Memory B cell (primary cell): ENCODE results near the gene TMEM170B.

Experiments used
- ATAC-seq: fragments of 150-1000 bp; cut with Tn5 transposase; 2 replicates; pipeline ENCODE4 v1.10.0; 2021; ENCODE audit warnings: low read depth, mild to moderate bottlenecking, moderate library complexity
- DNase-seq, 2 donors: peaks; one replicate each; pipeline ENCODE4 v3.0.0; 2022; ENCODE audit warnings: low spot score in 2 of 2
- H3K27ac Mint-ChIP-seq: one replicate; pipeline ENCODE4 v1.8.0; 2022; ENCODE audit warnings: mild to moderate bottlenecking, moderate library complexity, mixed read lengths
- H3K27me3 Mint-ChIP-seq: one replicate; pipeline ENCODE4 v1.8.0; 2022; ENCODE audit warnings: mixed read lengths
- H3K36me3 Mint-ChIP-seq: one replicate; pipeline ENCODE4 v1.8.0; 2022; ENCODE audit warnings: mild to moderate bottlenecking, mixed read lengths
- H3K4me1 Mint-ChIP-seq: one replicate; pipeline ENCODE4 v1.8.0; 2022; ENCODE audit warnings: mixed read lengths
- H3K4me3 Mint-ChIP-seq: one replicate; pipeline ENCODE4 v1.8.0; 2022; ENCODE audit warnings: mild to moderate bottlenecking, moderate library complexity, mixed read lengths
- H3K9me3 Mint-ChIP-seq: one replicate; pipeline ENCODE4 v1.8.0; 2022; ENCODE audit warnings: mixed read lengths

The TMEM170B gene

DNA sequence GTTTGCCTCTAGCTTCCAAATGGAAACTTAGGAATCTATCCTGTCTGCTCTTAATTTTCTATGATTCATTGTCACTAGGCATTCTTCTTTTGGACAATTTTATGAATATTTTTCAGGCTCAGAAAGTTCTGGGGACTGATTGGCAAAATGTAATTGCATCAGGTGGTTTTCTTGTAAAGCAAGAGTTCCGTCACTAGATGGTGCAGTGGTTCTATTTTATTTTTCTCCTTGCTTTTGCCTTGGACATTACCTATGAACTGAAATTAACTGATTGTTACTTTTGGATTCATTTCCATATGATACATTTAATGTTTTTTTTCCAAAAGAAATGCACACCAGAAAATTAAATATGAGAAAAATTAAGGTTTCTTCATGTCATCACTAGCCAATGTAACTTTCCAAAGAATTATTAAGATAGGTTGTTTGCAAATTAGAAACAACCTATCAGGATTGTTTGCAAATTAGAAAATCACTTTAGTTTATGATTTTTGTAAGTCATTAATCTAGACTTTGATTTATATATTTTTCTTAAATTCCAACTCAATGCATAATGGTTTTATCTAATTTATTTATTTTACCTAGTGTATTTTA, 48.0 kb downstream of the TMEM170B start:
- Mint-ChIP-seq H3K4me1 (no peaks in the 10 kb centered on the region), H3K9me3 (no peaks in the 10 kb centered on the region), H3K27me3 (peaks cover 3% of the 10 kb centered on the region), H3K27ac (no peak overlapping the region), H3K4me3 (no peak overlapping the region), H3K36me3 (no peaks in the 10 kb centered on the region)
- no peak for ATAC-seq
- no peak for DNase-seq

- Mint-ChIP-seq H3K4me1 (no peaks in the 10 kb centered on the region), H3K36me3 (no peaks in the 10 kb centered on the region), H3K27ac (no peak overlapping the region), H3K9me3 (no peaks in the 10 kb centered on the region), H3K4me3 (no peak overlapping the region), H3K27me3 (peaks cover 5% of the 10 kb centered on the region)
- ATAC-seq, result no peak
- no peak for DNase-seq
Measured at GRCh38 chr6:11586117-11586516, 48.6 kb downstream of the TMEM170B start.

DNA sequence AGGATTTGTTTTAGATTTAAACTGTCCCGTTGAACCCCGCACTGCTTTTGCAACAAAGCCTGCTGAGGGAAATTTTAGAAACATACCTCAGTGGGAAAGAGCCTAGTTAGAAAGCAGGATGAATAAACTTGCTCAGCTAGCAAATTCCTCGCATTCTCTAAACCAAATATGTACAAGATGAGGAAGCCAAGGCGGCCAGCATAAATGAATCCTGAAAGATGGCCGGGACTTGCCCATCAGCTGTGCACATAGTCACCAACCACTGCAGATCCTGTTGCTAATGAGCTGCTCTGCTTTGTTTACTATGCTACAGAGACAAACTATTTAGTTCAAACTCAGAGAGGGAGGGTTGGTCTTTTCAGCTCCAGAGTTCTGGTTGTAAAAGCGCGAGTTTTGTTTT, 49.0 kb downstream of the TMEM170B start:
- H3K27me3 Mint-ChIP-seq, result peaks cover 5% of the 10 kb centered on the region
- no peak overlapping the region for H3K27ac Mint-ChIP-seq
- no peak overlapping the region for H3K4me3 Mint-ChIP-seq
- no peaks in the 10 kb centered on the region for H3K4me1 Mint-ChIP-seq
- DNase-seq (no peak), ATAC-seq (no peak)
- no peaks in the 10 kb centered on the region for H3K9me3 Mint-ChIP-seq
- no peaks in the 10 kb centered on the region for H3K36me3 Mint-ChIP-seq

DNA sequence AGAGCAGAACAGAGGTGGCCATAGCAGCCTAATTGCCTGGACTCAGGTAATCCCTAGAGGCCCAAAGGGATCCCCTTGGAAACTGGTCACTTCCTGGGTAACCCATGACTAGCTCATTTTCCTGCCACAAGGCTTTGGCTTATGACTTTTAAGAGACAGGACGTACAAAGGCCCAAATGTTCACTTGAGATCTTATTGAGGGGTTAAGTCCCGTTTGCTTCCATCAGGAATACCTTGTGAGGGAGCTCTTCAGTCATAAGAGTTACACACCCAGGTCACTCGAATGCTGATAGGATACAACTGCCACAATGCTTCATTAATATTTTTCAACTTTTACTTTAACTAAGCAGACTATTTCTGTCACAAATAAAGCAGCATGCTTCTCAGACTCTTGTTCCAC, 51.7 kb downstream of the TMEM170B start:
- H3K4me1 Mint-ChIP-seq, result no peaks in the 10 kb centered on the region
- no peak overlapping the region for H3K27ac Mint-ChIP-seq
- no peaks in the 10 kb centered on the region for H3K9me3 Mint-ChIP-seq
- no peaks in the 10 kb centered on the region for H3K36me3 Mint-ChIP-seq
- H3K27me3 Mint-ChIP-seq, result peaks cover 5% of the 10 kb centered on the region
- H3K4me3 Mint-ChIP-seq, result no peak overlapping the region
- ATAC-seq (no peak), DNase-seq (no peak)

GRCh38 chr6:11592294-11592906, 54.9 kb downstream of the TMEM170B start:
- H3K4me3 Mint-ChIP-seq, result no peak overlapping the region
- no peaks in the 10 kb centered on the region for H3K4me1 Mint-ChIP-seq
- peaks cover 13% of the 10 kb centered on the region for H3K27me3 Mint-ChIP-seq
- H3K27ac Mint-ChIP-seq, result no peak overlapping the region
- DNase-seq (no peak), ATAC-seq (no peak)
- H3K36me3 Mint-ChIP-seq, result no peaks in the 10 kb centered on the region
- H3K9me3 Mint-ChIP-seq, result no peaks in the 10 kb centered on the region

DNA sequence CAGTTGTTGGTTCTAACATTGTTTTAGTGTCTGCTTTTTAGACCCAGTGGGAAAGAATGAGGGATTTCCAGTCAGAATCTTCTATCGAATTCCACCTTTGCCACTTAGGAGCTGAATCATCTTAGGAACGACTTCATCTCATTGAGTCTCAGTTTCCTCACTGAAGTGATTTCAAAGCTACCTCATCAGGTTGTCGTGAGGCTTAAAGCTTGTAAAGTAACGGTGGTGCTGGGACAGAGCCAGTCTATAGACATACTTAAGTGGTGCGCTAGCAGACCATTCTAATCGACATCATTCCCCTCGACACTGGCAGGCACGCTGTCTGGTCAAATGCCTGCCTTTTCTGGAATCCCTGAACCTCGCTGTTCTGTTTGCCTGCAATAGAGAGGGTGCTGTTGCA, 55.5 kb downstream of the TMEM170B start:
- Mint-ChIP-seq H3K36me3 (no peaks in the 10 kb centered on the region), H3K9me3 (no peaks in the 10 kb centered on the region), H3K4me1 (peaks cover 2% of the 10 kb centered on the region), H3K27ac (no peak overlapping the region), H3K27me3 (peaks cover 11% of the 10 kb centered on the region), H3K4me3 (no peak overlapping the region)
- ATAC-seq, result no peak
- no peak for DNase-seq

GRCh38 chr6:11595903-11596302, 58.4 kb downstream of the TMEM170B start:
- Mint-ChIP-seq H3K9me3 (no peaks in the 10 kb centered on the region), H3K36me3 (no peaks in the 10 kb centered on the region), H3K27me3 (peaks cover 10% of the 10 kb centered on the region), H3K27ac (no peak overlapping the region), H3K4me1 (peaks cover 2% of the 10 kb centered on the region), H3K4me3 (no peak overlapping the region)
- no peak for ATAC-seq
- DNase-seq, result no peak

GRCh38 chr6:11596640-11597237, 59.2 kb downstream of the TMEM170B start:
- DNase-seq (no peak), ATAC-seq (no peak)
- no peaks in the 10 kb centered on the region for H3K9me3 Mint-ChIP-seq
- H3K27me3 Mint-ChIP-seq, result peaks cover 13% of the 10 kb centered on the region
- peaks cover 2% of the 10 kb centered on the region for H3K4me1 Mint-ChIP-seq
- no peaks in the 10 kb centered on the region for H3K36me3 Mint-ChIP-seq
- H3K27ac Mint-ChIP-seq, result no peak overlapping the region
- H3K4me3 Mint-ChIP-seq, result no peak overlapping the region

DNA sequence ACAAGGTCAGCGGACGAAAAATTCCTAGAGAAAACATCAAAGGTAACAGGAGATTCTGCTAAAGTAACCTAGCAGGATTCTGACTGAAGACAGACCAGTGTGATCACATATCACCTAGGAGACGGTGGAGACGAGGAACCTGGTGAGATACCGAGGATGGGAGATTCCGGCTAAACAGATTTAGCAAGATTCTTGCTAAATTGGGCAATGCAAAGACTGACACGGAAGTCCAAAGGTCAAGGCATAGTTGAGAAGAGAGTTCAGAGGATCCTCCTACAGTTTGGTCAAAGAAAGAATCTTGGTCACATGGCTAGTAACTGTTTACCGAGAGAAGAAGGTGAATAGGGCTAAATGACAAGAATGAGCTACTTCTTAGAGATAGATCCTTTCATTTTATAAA, 61.1 kb downstream of the TMEM170B start:
- ATAC-seq (no peak), DNase-seq (no peak)
- Mint-ChIP-seq H3K4me3 (no peak overlapping the region), H3K4me1 (peaks cover 2% of the 10 kb centered on the region), H3K36me3 (no peaks in the 10 kb centered on the region), H3K9me3 (no peaks in the 10 kb centered on the region), H3K27me3 (peaks cover 21% of the 10 kb centered on the region), H3K27ac (no peak overlapping the region)

DNA sequence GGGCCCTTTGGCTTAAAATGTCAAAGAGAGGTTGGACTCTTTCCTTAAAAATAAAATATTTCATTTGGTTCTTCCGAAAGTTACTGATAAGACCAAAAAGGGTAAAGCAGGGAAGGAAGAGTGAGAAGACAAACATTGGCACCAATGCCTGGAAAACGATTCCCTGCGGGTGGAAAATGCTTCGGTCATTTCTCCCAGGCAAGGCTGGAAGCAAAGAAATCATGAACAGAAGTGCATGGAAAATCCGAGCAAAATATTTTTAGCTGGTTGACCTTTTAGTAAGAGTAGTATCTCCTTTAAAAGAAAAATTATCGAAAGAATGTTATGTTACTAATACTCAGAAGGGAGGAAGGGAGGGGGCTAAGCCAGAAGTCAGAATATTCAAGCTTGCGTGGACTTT, 62.7 kb downstream of the TMEM170B start:
- Mint-ChIP-seq H3K27ac (no peak overlapping the region), H3K27me3 (peaks cover 25% of the 10 kb centered on the region), H3K4me3 (no peak overlapping the region), H3K9me3 (no peaks in the 10 kb centered on the region), H3K36me3 (no peaks in the 10 kb centered on the region), H3K4me1 (peaks cover 2% of the 10 kb centered on the region)
- DNase-seq (no peak), ATAC-seq (no peak)

DNA sequence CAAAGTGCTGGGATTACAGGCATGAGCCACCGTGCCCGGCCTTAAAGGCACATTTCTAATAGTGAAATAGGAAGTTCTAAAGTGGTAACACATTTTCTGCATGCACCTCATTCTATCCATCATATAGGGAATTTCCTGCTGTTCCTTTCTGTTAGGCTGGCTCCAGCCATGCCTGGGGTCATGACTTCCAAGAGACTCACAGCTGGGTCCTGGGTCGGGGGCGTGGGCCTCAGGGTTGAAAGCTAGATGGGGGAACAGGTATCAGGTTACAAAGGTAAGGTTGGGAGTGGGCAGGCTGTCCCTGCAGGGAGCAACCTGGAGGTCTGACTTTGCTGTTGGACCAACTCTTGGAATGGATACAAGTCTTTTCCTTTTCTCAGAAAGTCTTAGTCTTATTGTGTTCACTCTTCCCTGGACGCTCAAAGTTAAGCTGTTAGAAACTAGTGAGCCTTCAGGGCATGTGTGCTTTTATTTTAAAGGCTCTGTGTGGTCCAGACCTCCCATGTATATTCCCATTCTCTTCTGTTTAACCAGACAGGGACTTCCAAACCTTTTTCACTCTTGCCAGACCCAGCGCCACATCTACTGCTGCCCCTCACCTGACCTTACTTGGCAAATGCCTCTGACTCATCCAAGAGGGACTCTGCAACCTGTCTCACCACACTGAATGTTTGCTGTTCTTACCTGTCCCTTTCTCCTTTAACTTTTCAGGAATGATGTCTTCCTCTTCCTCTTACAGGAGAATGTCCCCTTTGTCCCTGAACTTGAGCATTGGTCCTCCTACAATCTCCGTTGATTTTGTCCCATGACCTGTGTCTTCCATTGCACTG, 64.4 kb downstream of the TMEM170B start:
- peaks cover 23% of the 10 kb centered on the region for H3K27me3 Mint-ChIP-seq
- H3K4me3 Mint-ChIP-seq, result no peak overlapping the region
- no peaks in the 10 kb centered on the region for H3K36me3 Mint-ChIP-seq
- no peak overlapping the region for H3K27ac Mint-ChIP-seq
- ATAC-seq (no peak), DNase-seq (no peak)
- peaks cover 2% of the 10 kb centered on the region for H3K4me1 Mint-ChIP-seq
- no peaks in the 10 kb centered on the region for H3K9me3 Mint-ChIP-seq

DNA sequence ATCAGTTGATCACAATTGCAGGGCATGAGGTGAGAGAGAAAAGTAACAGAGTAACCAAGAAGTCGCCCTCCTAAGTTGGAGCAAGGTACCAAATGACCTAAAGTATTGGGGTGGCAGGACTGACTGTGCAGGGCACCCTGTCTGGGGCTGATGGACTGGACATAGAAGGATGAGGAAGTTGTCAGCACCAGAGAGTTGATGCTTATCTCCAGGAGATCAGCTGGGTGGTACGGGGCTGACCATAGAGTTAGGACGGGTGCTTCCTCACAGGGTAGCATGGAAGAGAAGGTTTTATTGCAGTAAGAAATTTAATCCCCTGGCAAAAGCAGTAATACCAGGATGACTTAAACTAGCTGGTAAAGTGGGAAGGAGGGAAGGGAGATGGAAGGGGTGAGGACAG, 66.7 kb downstream of the TMEM170B start:
- Mint-ChIP-seq H3K4me1 (no peaks in the 10 kb centered on the region), H3K4me3 (no peak overlapping the region), H3K9me3 (no peaks in the 10 kb centered on the region), H3K36me3 (no peaks in the 10 kb centered on the region), H3K27ac (no peak overlapping the region), H3K27me3 (peaks cover 26% of the 10 kb centered on the region)
- DNase-seq (no peak), ATAC-seq (no peak)

DNA sequence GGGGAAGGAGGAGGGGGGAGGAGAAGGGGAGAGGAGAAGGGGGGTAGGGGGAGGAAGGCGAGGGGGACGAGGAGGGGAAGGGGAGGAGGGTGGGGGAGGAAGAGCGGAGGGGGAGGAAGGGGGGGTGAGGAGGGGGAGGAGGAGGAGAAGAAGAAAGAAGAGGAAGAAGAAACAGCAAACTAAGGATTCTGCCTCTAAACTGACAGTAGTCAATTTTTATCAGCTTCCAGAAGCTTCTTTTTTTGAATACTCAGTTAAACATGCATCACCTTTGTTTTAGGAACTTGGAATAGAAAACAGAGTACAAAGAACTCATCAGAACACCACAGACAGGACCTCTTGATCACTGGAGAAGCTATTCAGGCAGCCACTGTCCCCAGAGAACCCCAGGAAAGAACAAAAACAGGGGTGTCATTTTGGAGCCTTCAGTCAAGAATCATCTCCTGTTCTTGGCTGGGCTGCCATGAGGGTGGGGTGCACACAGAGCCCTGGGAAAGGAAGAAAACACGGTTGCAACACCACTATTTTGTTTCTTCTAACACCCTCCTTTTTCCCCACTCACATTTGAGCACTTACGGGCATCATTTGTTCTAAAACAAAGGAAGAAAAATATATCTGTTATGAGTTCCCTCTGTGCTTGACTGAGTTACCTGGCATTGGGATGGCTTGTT, 67.4 kb downstream of the TMEM170B start:
- DNase-seq, result no peak
- Mint-ChIP-seq H3K9me3 (no peaks in the 10 kb centered on the region), H3K36me3 (no peaks in the 10 kb centered on the region), H3K4me1 (no peaks in the 10 kb centered on the region), H3K4me3 (no peak overlapping the region), H3K27ac (no peak overlapping the region), H3K27me3 (peaks cover 29% of the 10 kb centered on the region)
- ATAC-seq, result no peak

DNA sequence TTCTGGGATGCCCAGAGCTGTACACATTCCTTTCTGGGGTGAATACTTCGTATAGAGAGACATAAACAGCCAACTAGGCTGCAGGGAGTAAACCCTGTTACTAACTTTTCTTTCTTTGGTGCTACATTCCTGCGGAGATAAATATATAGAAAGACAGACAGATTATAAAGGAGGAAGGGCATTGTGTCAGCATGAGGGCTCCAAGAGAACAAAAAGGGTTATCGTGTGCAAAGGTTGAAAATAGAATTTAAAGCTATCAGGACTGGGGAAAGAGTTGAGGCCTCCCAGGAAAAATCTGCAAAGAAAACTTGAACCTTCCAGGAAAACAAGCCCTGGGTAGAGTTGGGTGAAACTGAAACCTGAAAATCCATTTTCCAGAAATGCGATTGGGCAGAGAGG, 68.0 kb downstream of the TMEM170B start:
- Mint-ChIP-seq H3K27me3 (peaks cover 29% of the 10 kb centered on the region), H3K4me3 (no peak overlapping the region), H3K4me1 (no peaks in the 10 kb centered on the region), H3K9me3 (no peaks in the 10 kb centered on the region), H3K27ac (no peak overlapping the region), H3K36me3 (no peaks in the 10 kb centered on the region)
- ATAC-seq, result no peak
- no peak for DNase-seq
